ENCODE measurements around the gene BUB1B. TPM values are rescaled to one million over a fixed set of nuclear protein-coding genes. Genes with fewer than 3 reads are reported as not detected.

Gene BUB1B
- polyA plus RNA-seq (39.3 and 50.0 TPM in 2 replicates), polyA minus RNA-seq (19.0 and 19.2 TPM in 2 replicates)

GRCh38 chr15:40160689-40161688, at the start of gene BUB1B:
Gene BUB1B, plus strand, starts transcription at chr15:40161069. Its CDS starts 152 bp downstream, at chr15:40161221.
- Histone ChIP-seq H3K9me3 (ENCODE audit: low read length) (no peaks in the 10 kb centered on the region), H3K9me2 (ENCODE audit: insufficient read depth, low read length) (no peaks in the 10 kb centered on the region), H3K36me3 (ENCODE audit: insufficient read depth, low read length) (no peaks in the 10 kb centered on the region), H3K27me3 (ENCODE audit: insufficient read depth, low read depth, low read length) (no peaks in the 10 kb centered on the region), H3K4me3 (ENCODE audit: low read length) (peak within 1 kb of the TSS; percentile 75), H4K20me1 (ENCODE audit: insufficient read depth) (no peaks in the 10 kb centered on the region), H2AFZ (ENCODE audit: low read depth, low read length) (peak within 1 kb of the TSS; percentile 47), H3K4me2 (ENCODE audit: low read length) (peak within 1 kb of the TSS; percentile 56), H3K79me2 (replicated peaks; ENCODE audit: insufficient read depth, low read length) (peaks cover 31% of the 10 kb centered on the region), H3K27ac (ENCODE audit: low read length) (no peak within 1 kb of the TSS), H3F3A (ENCODE audit: insufficient read depth, low read length, poor library complexity, severe bottlenecking) (no peaks in the 10 kb centered on the region), H3K9ac (ENCODE audit: low read length) (peak within 1 kb of the TSS; percentile 42)
- TF ChIP-seq MXI1 (conservative IDR thresholded peaks at IDR 0.05; ENCODE audit: poor library complexity, severe bottlenecking) = peak; percentile 99
- peak; percentile 22 for TF ChIP-seq CTCF (IDR thresholded peaks at IDR 0.05; ENCODE audit: poor library complexity, severe bottlenecking)
- peak; percentile 70 for TF ChIP-seq POLR2AphosphoS5 (IDR thresholded peaks at IDR 0.05)
- TF ChIP-seq SMC3 (conservative IDR thresholded peaks at IDR 0.05; ENCODE audit: poor library complexity) = peak; percentile 66
- peak; percentile 33 for TF ChIP-seq EP300 (conservative IDR thresholded peaks at IDR 0.05; ENCODE audit: poor library complexity, severe bottlenecking)
- TF ChIP-seq RAD21 (conservative IDR thresholded peaks at IDR 0.05) = peak; percentile 58
- TF ChIP-seq EZH2 (IDR thresholded peaks at IDR 0.05; ENCODE audit: borderline replicate concordance, insufficient read depth, low read length, poor library complexity, severe bottlenecking) = no peak
- TF ChIP-seq TAF1 (IDR thresholded peaks at IDR 0.05; ENCODE audit: low read depth) = no peak

- no peak overlapping the region for H3K4me3 ChIP-seq (ENCODE audit: low read length)
- H3F3A ChIP-seq (ENCODE audit: insufficient read depth, low read length, poor library complexity, severe bottlenecking) = no peaks in the 10 kb centered on the region
- peak overlapping the region; percentile 43 for H3K4me2 ChIP-seq (ENCODE audit: low read length)
- no peak overlapping the region for H3K27ac ChIP-seq (ENCODE audit: low read length)
- H4K20me1 ChIP-seq (ENCODE audit: insufficient read depth) = no peaks in the 10 kb centered on the region
- no peaks in the 10 kb centered on the region for H3K27me3 ChIP-seq (ENCODE audit: insufficient read depth, low read depth, low read length)
- no peaks in the 10 kb centered on the region for H3K36me3 ChIP-seq (ENCODE audit: insufficient read depth, low read length)
- peak overlapping the region; percentile 2 for H2AFZ ChIP-seq (ENCODE audit: low read depth, low read length)
- no peaks in the 10 kb centered on the region for H3K9me2 ChIP-seq (ENCODE audit: insufficient read depth, low read length)
- TF ChIP-seq SMC3 (conservative IDR thresholded peaks at IDR 0.05; ENCODE audit: poor library complexity) = no peak
- TF ChIP-seq EP300 (conservative IDR thresholded peaks at IDR 0.05; ENCODE audit: poor library complexity, severe bottlenecking) = no peak
- TF ChIP-seq REST (IDR thresholded peaks at IDR 0.05; ENCODE audit: borderline replicate concordance) = no peak
- TF ChIP-seq MXI1 (conservative IDR thresholded peaks at IDR 0.05; ENCODE audit: poor library complexity, severe bottlenecking) = no peak
- no peak for TF ChIP-seq EZH2 (IDR thresholded peaks at IDR 0.05; ENCODE audit: borderline replicate concordance, insufficient read depth, low read length, poor library complexity, severe bottlenecking)
- TF ChIP-seq CTCF (IDR thresholded peaks at IDR 0.05; ENCODE audit: poor library complexity, severe bottlenecking) = no peak
- no peak for TF ChIP-seq RAD21 (conservative IDR thresholded peaks at IDR 0.05)
- no peak for TF ChIP-seq POLR2AphosphoS5 (IDR thresholded peaks at IDR 0.05)
- TF ChIP-seq TAF1 (IDR thresholded peaks at IDR 0.05; ENCODE audit: low read depth) = no peak
- H3K79me2 ChIP-seq (replicated peaks; ENCODE audit: insufficient read depth, low read length) = no peaks in the 10 kb centered on the region
- no peaks in the 10 kb centered on the region for H3K9me3 ChIP-seq (ENCODE audit: low read length)
- H3K9ac ChIP-seq (ENCODE audit: low read length) = no peak overlapping the region
Observed at GRCh38 chr15:40111888-40112287, 49.0 kb upstream of the BUB1B start.
